WTC11 (cell line): ENCODE data around the gene RPS16.

Experiments
- ATF6 ChIP-seq: sonication (generic); formaldehyde crosslinking; IDR thresholded peaks from 2 replicates; pipeline ENCODE4 v1.8.1; 2023; ENCODE audit warnings: mild to moderate bottlenecking, missing genetic modification reagents
- CTCF ChIP-seq: fragments of 200-600 bp; IDR thresholded peaks from 2 replicates; pipeline ENCODE4 v1.8.0; 2022; ENCODE audit warnings: antibody characterized with exemption
- E2F5 ChIP-seq: sonication (generic); formaldehyde crosslinking; IDR thresholded peaks from 2 replicates; pipeline ENCODE4 v1.8.1; 2022; ENCODE audit warnings: mild to moderate bottlenecking, moderate library complexity, missing genetic modification reagents
- KAT7 ChIP-seq: sonication (generic); formaldehyde crosslinking; IDR thresholded peaks from 2 replicates; pipeline ENCODE4 v1.8.1; 2023; ENCODE audit warnings: missing genetic modification reagents, mild to moderate bottlenecking, borderline replicate concordance
- SP1 ChIP-seq: sonication (generic); formaldehyde crosslinking; conservative IDR thresholded peaks from 2 replicates; pipeline ENCODE4 v1.8.1; 2022; ENCODE audit warnings: missing genetic modification reagents
- ZNF121 ChIP-seq: sonication (generic); formaldehyde crosslinking; IDR thresholded peaks from 2 replicates; pipeline ENCODE4 v1.8.0; 2023; ENCODE audit warnings: missing genetic modification reagents
- TF ChIP-seq, protein P1 (sequence below): sonication (generic); formaldehyde crosslinking; IDR thresholded peaks from 2 replicates; pipeline ENCODE4 v1.8.1; 2023; ENCODE audit warnings: mild to moderate bottlenecking, missing genetic modification reagents, moderate library complexity
- TF ChIP-seq, protein P2 (sequence below): sonication (generic); formaldehyde crosslinking; IDR thresholded peaks from 2 replicates; pipeline ENCODE4 v1.8.0; 2023; ENCODE audit warnings: missing genetic modification reagents
- TF ChIP-seq, protein P3 (sequence below): sonication (generic); formaldehyde crosslinking; IDR thresholded peaks from 2 replicates; pipeline ENCODE4 v1.8.1; 2022; ENCODE audit warnings: mild to moderate bottlenecking, missing genetic modification reagents, moderate library complexity, borderline replicate concordance

DNA sequence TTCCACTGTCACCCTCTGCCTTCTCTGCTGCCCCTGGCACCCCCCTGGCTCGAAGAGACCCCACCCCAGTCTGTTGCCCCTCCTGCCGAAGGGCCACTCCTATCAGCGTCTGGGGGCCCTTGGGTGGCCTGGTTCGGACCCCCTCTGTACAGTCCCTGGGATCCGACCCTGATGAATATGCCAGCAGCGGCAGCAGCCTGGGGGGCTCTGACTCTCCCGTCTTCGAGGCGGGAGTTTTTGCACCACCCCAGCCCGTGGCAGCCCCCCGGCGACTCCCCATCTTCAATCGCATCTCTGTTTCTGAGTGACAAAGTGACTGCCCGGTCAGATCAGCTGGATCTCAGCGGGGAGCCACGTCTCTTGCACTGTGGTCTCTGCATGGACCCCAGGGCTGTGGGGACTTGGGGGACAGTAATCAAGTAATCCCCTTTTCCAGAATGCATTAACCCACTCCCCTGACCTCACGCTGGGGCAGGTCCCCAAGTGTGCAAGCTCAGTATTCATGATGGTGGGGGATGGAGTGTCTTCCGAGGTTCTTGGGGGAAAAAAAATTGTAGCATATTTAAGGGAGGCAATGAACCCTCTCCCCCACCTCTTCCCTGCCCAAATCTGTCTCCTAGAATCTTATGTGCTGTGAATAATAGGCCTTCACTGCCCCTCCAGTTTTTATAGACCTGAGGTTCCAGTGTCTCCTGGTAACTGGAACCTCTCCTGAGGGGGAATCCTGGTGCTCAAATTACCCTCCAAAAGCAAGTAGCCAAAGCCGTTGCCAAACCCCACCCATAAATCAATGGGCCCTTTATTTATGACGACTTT, 27.1 kb downstream of the RPS16 start:
- TF ChIP-seq SP1 (no peak), E2F5 (CRISPR knock-in tag) (no peak), CTCF (no peak), ZNF121 (CRISPR knock-in tag) (no peak), KAT7 (CRISPR knock-in tag) (no peak), ATF6 (CRISPR knock-in tag) (no peak)
- TF ChIP-seq, protein P1, sequence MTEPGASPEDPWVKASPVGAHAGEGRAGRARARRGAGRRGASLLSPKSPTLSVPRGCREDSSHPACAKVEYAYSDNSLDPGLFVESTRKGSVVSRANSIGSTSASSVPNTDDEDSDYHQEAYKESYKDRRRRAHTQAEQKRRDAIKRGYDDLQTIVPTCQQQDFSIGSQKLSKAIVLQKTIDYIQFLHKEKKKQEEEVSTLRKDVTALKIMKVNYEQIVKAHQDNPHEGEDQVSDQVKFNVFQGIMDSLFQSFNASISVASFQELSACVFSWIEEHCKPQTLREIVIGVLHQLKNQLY (CRISPR knock-in tag): no peak
- TF ChIP-seq, protein P2, sequence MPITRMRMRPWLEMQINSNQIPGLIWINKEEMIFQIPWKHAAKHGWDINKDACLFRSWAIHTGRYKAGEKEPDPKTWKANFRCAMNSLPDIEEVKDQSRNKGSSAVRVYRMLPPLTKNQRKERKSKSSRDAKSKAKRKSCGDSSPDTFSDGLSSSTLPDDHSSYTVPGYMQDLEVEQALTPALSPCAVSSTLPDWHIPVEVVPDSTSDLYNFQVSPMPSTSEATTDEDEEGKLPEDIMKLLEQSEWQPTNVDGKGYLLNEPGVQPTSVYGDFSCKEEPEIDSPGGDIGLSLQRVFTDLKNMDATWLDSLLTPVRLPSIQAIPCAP (CRISPR knock-in tag): no peak
- TF ChIP-seq, protein P3, sequence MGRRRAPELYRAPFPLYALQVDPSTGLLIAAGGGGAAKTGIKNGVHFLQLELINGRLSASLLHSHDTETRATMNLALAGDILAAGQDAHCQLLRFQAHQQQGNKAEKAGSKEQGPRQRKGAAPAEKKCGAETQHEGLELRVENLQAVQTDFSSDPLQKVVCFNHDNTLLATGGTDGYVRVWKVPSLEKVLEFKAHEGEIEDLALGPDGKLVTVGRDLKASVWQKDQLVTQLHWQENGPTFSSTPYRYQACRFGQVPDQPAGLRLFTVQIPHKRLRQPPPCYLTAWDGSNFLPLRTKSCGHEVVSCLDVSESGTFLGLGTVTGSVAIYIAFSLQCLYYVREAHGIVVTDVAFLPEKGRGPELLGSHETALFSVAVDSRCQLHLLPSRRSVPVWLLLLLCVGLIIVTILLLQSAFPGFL (CRISPR knock-in tag): no peak
